ENCODE results near the gene VMO1.

The VMO1 gene

DNA sequence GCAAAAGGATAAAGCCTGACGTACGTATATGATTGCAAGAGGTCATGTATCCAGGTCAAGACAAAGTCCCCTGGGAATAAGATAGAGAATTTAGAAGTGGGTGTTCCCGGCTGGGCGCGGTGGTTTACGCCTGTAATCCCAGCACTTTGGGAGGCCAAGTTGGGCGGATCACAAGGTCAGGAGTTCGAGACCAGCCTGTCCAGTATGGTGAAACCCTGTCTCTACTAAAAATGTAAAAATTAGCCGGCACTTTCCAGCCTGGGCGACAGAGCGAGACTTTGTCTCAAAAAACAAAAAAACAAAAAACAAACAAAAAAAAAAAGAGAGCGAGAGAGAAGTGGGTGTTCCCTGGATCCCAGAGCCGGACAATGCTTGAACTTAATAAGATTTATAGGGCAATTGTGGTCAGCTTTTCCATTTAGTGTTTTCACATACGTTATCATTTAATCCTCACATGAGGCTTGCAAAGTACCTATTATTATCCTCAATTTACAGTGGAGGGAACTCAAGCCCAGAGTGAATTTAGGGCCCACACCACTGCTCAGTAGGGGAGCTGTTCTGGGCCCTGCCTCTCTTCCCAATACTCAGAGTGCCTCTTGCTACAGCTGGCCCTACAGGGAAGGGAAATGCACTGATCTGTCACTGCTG lies 2.1 kb upstream of the VMO1 start:
- no peak for TF ChIP-seq CTCF (IDR thresholded peaks at IDR 0.05; ENCODE audit: low read depth, low read length)
- no peak overlapping the region for H3K4me3 ChIP-seq (ENCODE audit: low read depth, low read length)

DNA sequence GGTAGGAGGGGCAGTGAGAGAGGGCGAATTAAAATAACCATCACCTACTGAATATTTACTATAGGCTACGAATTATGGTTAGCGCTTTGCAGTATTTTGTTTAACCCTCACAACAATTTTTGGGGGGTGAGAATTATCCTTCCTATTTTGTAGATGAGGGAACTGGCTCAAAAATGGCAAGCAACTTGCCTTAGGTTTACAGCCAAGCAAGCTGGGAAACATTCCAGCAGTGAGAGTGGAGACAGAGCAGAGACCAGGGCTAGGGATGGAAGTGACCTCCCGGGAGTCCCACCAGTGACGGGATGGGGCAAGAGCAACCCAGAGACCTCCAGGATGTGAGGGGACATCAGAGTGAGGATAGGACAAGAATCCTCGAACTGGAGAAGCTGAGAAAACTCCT lies 352 bp upstream of the VMO1 start:
- H3K4me3 ChIP-seq (ENCODE audit: low read depth, low read length), result peak overlapping the region; percentile 32
- no peak for TF ChIP-seq CTCF (IDR thresholded peaks at IDR 0.05; ENCODE audit: low read depth, low read length)

DNA sequence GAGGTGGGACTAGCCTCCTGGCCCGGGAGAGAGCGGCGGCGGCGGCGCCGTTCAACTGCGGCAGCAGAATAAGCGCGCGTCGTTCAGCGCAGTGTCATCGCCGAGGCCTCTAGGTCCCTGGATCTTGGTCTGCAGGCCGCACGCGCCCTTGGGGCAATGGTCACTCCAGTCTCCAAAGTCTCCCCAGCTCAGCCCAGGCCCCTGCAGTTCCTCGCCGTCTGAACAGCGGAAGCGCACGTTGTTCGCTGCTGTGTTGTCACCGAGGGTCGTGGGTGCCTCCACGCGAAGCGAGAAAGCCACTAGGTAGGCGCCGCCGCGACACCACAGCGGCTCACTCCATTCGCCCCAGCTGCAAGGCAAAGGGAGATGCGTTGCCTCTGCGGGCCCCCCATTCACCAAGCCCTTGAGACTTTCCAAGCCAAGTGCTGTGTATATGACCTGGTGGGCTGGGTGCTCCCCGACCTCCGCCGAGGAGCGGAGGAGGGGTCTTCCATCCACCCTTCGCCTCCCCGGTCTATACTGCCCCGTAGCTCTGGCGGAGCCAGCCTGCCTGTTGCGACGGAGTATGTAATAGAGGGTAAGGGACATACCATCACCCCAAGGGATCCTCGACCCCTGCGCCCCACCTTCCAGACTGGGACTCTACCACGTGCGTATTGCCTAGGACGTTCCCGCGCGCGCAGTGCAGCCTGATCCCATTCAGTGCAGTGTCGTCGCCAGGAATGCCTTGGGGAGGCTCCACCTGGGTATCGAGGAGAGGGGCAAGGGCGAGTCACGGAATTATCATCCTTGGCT lies 656 bp downstream of the VMO1 start:
- peak overlapping the region; percentile 32 for H3K4me3 ChIP-seq (ENCODE audit: low read depth, low read length)
- no peak for TF ChIP-seq CTCF (IDR thresholded peaks at IDR 0.05; ENCODE audit: low read depth, low read length)

DNA sequence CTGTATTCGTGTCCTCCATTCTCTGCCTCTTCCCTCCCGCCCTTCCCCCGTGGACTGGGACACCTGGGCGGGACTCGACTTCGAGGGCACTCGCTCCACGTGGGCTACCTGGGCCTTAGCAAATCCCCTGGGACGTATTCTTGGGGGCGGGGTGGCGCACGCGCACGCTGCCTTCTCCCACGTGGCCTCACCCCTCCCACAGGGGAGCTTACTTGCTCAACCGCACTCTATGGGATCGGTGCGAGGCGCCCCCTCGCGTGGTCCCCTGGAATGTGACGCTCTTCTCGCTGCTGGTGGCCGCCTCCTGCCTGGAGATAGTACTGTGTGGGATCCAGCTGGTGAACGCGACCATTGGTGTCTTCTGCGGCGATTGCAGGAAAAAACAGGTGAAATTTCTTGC lies 3.5 kb downstream of the VMO1 start:
- no peak for TF ChIP-seq CTCF (IDR thresholded peaks at IDR 0.05; ENCODE audit: low read depth, low read length)
- H3K4me3 ChIP-seq (ENCODE audit: low read depth, low read length), result no peak overlapping the region

- TF ChIP-seq CTCF (IDR thresholded peaks at IDR 0.05; ENCODE audit: low read depth, low read length), result no peak
- H3K4me3 ChIP-seq (ENCODE audit: low read depth, low read length), result no peak overlapping the region
Observed at GRCh38 chr17:4780325-4780955, 5.7 kb downstream of the VMO1 start.

GRCh38 chr17:4777969-4778760 lies 8.0 kb downstream of the VMO1 start:
- H3K4me3 ChIP-seq (ENCODE audit: low read depth, low read length), result no peak overlapping the region
- no peak for TF ChIP-seq CTCF (IDR thresholded peaks at IDR 0.05; ENCODE audit: low read depth, low read length)

Measured in WI38 (cell line).